GM19240 (cell line): Measurements from ENCODE around the gene IFNG-AS1.

Experiments used
- DNase-seq: peaks from one replicate; pipeline ENCODE4 v3.0.0; 2011; ENCODE audit warnings: low spot score; ENCODE audit not compliant: insufficient read length

Gene IFNG-AS1

DNA sequence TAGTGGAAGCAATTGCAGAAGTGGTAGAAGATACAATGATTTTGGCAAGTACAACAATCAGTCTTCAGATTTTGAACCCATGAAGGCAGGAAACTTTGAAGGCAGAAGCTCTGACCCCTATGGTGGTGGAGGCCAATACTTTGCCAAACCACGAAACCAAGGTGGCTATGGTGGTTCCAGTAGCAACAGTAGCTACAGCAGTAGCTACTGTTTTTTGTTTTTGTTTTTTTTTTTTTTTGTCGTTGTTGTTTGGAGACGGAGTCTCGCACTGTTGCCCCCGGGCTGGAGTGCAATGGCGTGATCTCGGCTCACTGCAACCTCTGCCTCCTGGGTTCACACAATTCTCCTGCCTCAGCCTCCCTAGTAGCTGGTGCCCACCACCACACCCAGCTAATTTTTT lies 47.4 kb downstream of the IFNG-AS1 start:
- no peak for DNase-seq

DNA sequence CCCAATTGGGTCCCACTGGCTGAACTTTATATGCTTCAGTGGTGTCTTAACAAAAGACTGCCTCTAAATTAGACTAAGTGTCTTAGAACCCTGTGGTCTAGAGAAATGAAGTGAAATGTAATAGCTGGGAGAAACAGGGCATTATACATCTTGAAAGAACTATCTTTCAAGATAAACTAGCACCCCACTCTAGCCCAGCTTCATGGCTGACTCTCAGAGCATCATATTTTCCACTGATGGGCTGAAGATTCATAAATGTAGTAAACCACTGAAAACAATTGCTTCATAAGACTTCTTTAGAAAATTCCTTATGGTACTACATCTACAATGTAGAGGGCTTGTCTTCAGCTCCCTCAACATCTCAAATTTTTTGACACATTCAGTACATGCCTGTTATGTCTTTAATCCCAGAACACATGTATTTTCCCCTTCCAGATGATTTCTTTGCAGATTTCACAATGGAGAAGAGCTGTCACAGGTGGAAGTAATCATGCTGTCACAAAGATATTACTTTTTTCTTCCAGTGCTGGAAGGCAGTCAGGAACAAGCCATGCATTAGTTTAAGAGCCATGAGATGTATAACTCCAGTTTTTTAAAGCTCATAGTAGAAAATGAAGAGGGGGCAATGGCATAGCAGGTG lies 48.5 kb downstream of the IFNG-AS1 start:
- no peak for DNase-seq

- DNase-seq, result no peak
Observed at GRCh38 chr12:68038650-68039049, 49.4 kb downstream of the IFNG-AS1 start.

DNA sequence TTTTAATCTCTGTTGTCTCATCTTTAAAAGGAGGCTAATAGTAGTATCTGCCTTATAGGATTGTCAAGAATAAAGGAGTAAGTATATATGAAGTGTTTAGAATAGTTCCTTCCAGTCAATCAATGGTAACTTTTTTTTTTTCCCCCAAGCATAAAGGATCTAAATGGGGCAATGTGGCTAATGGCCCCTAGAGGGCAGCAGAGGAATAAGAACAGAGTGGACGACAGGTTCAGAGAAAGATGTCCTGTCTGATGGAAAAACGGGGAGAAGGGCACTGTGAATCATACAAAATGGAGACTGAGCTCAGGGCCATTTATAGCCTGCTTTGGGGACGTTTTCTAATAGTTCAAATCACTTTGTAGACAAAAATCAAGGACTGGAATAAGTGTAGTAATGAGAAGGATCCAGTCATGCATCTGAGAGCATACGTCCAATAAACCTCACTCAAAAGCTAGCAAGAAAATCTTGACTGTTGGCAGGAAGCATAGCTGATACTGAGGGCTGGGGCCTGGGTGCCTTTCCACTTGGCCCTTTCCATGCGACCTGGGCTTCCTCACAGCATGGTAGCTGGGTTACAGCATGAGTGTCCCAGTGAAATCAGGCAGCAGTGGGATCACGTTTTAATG lies 51.3 kb downstream of the IFNG-AS1 start:
- no peak for DNase-seq

DNA sequence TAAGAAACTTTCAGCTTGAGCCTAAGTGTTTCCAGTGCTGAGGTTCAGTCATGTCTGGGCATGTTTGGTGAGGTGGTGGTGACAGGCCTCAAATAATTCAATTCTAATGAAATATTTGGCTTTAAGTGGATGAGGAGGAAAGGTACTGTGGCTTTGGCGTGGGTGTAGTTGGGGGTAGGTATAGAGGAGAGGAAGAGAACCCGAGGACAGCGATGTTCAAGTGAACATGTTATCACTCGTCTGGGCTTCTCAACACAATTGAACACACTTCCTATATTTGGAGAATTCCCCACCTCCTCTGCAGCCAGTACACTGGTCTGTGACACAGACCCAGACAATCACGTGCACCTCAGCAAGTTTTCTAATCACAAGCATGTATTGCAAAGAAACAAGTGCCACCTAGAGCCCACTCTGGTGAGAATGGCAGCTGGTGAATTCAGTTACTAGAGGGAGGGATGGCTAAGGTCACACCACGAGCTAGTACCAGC lies 53.0 kb downstream of the IFNG-AS1 start:
- no peak for DNase-seq

DNA sequence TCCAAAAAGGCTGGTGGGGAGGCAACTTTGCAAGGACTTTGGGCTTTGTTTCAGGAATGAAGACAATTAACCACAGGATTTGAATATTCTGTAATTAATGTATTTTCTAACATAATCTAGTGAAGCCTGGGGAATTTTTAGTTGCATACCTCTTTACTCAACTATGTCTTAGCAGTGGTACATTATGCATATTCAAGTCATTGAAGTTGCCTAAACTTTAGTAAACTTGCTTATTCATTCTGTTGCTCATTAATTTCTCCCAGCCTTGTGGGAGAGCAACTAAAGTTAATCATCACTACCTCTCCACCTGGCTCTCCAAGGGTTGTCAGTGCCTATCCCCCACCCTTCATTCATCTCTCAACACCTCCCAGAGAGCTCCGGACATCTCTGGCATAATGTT lies 54.2 kb downstream of the IFNG-AS1 start:
- no peak for DNase-seq

DNA sequence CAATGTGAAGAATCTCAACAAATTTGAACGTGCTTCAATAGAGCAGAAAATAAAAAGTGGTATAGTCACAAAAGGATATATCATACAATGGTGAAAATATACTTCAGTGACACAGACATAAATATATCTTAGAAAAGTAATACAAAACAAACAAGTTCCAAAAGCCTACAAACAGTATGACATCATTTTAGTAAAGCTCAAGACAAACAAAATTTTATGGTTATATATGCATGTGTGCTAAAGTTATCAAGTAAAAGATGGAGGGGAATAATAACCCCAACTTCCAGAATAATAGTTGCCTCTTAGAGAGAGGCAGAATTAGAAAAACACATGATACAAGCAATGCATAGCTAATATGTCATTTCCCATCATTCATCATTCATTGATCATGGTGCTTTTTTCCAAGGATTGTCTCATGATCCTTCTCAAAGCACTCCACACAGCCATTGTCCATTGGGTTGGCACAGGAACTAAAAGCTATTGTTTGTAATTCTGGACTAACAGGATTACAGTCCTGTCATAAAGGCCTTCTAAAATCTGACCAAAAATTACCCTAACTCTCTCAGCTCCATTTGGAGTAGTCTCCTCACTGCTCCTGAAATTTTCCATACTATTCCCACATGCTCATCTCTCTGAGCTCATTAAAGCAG lies 59.5 kb downstream of the IFNG-AS1 start:
- no peak for DNase-seq

DNA sequence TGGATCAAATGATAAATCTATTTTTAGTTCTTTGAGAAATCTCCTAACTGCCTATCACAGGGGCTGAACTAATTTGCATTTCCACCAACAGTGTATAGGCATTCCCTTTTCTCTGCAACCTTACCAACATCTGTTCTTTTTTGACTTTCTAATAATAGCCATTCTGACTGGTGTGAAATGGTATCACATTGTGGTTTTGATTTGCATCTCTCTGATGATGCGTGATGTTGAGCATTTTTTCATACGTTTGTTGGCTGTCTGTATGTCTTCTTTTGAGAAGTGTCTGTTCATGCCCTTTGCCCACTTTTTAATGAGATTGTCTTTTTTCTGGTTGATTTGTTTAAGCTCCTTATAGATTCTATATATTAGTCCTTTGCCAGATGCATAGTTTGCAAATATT lies 67.1 kb downstream of the IFNG-AS1 start:
- DNase-seq, result no peak

DNA sequence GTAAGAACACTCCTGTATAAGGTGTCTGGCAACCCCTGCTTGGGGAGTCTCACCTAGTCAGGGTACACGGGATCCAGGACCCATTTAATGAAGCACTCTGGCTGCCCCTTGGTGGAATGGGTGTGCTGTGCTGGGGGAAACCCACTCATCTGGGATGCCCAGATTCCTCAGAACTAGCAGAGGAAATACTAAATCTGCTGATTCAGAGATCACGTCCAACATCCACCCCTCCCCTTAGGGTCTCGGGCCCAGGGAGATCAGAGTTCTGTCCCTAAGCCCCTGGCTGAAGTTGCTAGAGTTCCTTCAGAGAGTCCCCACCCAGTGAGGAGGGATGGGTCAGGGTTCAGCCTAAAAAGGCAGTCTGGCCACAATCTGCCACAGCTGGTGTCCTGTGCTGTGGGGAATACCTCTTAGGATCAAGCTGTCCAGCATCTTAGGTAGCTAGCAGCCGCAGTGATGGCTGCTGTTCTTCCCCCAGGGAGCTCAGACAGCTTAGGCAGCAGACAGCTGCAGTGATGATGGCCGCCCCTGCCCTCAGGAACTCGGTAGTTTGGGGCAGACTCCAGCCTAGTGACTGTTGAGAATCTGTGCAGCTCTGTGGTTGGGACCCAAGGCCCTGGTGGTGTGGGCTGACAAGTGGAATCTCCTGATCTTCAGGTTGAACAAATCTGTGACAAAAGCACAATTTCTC lies 74.8 kb downstream of the IFNG-AS1 start:
- no peak for DNase-seq

GRCh38 chr12:68065163-68065562 lies 75.9 kb downstream of the IFNG-AS1 start:
- DNase-seq, result no peak

- no peak for DNase-seq
Observed at GRCh38 chr12:68065687-68066086, 76.4 kb downstream of the IFNG-AS1 start.

DNA sequence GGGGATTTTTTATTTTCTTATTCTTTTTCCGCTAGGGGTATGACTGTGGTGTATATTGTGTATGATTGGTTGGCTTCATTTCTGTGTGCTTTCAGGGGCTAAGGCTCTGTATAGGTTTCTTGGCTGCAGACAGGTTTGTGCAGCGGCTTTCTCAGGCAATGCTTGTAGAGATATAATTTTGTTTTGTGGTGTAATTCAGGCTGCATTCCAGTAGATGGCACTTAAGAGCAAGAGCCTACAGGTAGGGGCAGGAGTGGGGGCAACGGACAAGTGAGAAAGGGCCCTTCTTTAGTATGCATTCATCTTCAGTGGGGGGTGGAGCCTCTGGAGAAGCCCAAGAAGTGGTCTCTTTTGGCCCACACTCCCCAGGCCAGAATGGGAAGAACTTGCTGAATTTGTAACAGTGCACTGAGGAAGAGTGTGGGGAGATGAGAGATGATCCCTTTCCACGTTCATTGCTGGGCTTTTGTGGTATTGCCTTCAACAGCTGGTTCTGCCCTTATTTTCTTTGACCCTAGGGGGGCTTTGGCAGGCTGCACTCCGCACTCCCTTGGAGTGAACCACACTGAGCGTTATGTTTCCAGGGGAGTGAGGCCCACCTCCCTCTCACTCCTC lies 78.6 kb downstream of the IFNG-AS1 start:
- DNase-seq, result no peak

GRCh38 chr12:68069275-68069674 lies 80.0 kb downstream of the IFNG-AS1 start:
- no peak for DNase-seq
